ENCODE measurements around the gene TDRKH. TPM values are rescaled to one million over a fixed set of nuclear protein-coding genes. Genes with fewer than 3 reads are reported as not detected.

The TDRKH gene
- total RNA-seq, 1 donor from 2014 or later, result 27.2 TPM

GRCh38 chr1:151822404-151822803, 32.1 kb upstream of the TDRKH start:
- Mint-ChIP-seq H3K4me3 (ENCODE audit: unreplicated experiment) (no peak overlapping the region), H3K9me3 (ENCODE audit: unreplicated experiment) (no peaks in the 10 kb centered on the region), H3K36me3 (ENCODE audit: low read depth, unreplicated experiment) (peaks cover 3% of the 10 kb centered on the region), H3K4me1 (ENCODE audit: unreplicated experiment) (peaks cover 38% of the 10 kb centered on the region), H3K27ac (ENCODE audit: unreplicated experiment) (no peak overlapping the region), H3K27me3 (ENCODE audit: unreplicated experiment) (peaks cover 11% of the 10 kb centered on the region)
- no peak for DNase-seq (ENCODE audit: low spot score)
- no peak for TF ChIP-seq CTCF (IDR thresholded peaks at IDR 0.05; ENCODE audit: unreplicated experiment)

- TF ChIP-seq CTCF (IDR thresholded peaks at IDR 0.05; ENCODE audit: unreplicated experiment), result no peak
- peaks cover 11% of the 10 kb centered on the region for H3K27me3 Mint-ChIP-seq (ENCODE audit: unreplicated experiment)
- H3K4me3 Mint-ChIP-seq (ENCODE audit: unreplicated experiment), result no peak overlapping the region
- peaks cover 41% of the 10 kb centered on the region for H3K4me1 Mint-ChIP-seq (ENCODE audit: unreplicated experiment)
- H3K27ac Mint-ChIP-seq (ENCODE audit: unreplicated experiment), result no peak overlapping the region
- H3K9me3 Mint-ChIP-seq (ENCODE audit: unreplicated experiment), result no peaks in the 10 kb centered on the region
- DNase-seq (ENCODE audit: low spot score), result no peak
- peaks cover 3% of the 10 kb centered on the region for H3K36me3 Mint-ChIP-seq (ENCODE audit: low read depth, unreplicated experiment)
Observed at GRCh38 chr1:151820940-151821339, 30.6 kb upstream of the TDRKH start.

GRCh38 chr1:151819976-151820623, 29.8 kb upstream of the TDRKH start:
- H3K4me3 Mint-ChIP-seq (ENCODE audit: unreplicated experiment), result no peak overlapping the region
- TF ChIP-seq CTCF (IDR thresholded peaks at IDR 0.05; ENCODE audit: unreplicated experiment), result no peak

GRCh38 chr1:151819227-151819835, 29.0 kb upstream of the TDRKH start:
- H3K27me3 Mint-ChIP-seq (ENCODE audit: unreplicated experiment), result peaks cover 9% of the 10 kb centered on the region
- TF ChIP-seq CTCF (IDR thresholded peaks at IDR 0.05; ENCODE audit: unreplicated experiment), result no peak
- no peak for DNase-seq (ENCODE audit: low spot score)
- no peak overlapping the region for H3K4me3 Mint-ChIP-seq (ENCODE audit: unreplicated experiment)
- no peak overlapping the region for H3K27ac Mint-ChIP-seq (ENCODE audit: unreplicated experiment)
- H3K4me1 Mint-ChIP-seq (ENCODE audit: unreplicated experiment), result peaks cover 28% of the 10 kb centered on the region
- H3K36me3 Mint-ChIP-seq (ENCODE audit: low read depth, unreplicated experiment), result peaks cover 3% of the 10 kb centered on the region
- no peaks in the 10 kb centered on the region for H3K9me3 Mint-ChIP-seq (ENCODE audit: unreplicated experiment)

More at GRCh38 chr1:151819976-151820623, 29.8 kb upstream of the TDRKH start:
- Mint-ChIP-seq H3K27me3 (ENCODE audit: unreplicated experiment) (peaks cover 8% of the 10 kb centered on the region), H3K36me3 (ENCODE audit: low read depth, unreplicated experiment) (peaks cover 3% of the 10 kb centered on the region), H3K4me1 (ENCODE audit: unreplicated experiment) (peaks cover 35% of the 10 kb centered on the region), H3K27ac (ENCODE audit: unreplicated experiment) (no peak overlapping the region), H3K9me3 (ENCODE audit: unreplicated experiment) (no peaks in the 10 kb centered on the region)
- no peak for DNase-seq (ENCODE audit: low spot score)

- peaks cover 5% of the 10 kb centered on the region for H3K27me3 Mint-ChIP-seq (ENCODE audit: unreplicated experiment)
- TF ChIP-seq CTCF (IDR thresholded peaks at IDR 0.05; ENCODE audit: unreplicated experiment), result no peak
- H3K4me3 Mint-ChIP-seq (ENCODE audit: unreplicated experiment), result no peak overlapping the region
- H3K36me3 Mint-ChIP-seq (ENCODE audit: low read depth, unreplicated experiment), result no peaks in the 10 kb centered on the region
- H3K4me1 Mint-ChIP-seq (ENCODE audit: unreplicated experiment), result peaks cover 21% of the 10 kb centered on the region
- no peak for DNase-seq (ENCODE audit: low spot score)
- H3K9me3 Mint-ChIP-seq (ENCODE audit: unreplicated experiment), result no peaks in the 10 kb centered on the region
- no peak overlapping the region for H3K27ac Mint-ChIP-seq (ENCODE audit: unreplicated experiment)
Observed at GRCh38 chr1:151817353-151817730, 27.0 kb upstream of the TDRKH start.
